Left forelimb (tissue), 1 donor: ENCODE measurements around the gene FLT1.

Experiments
- DNase-seq: peaks from one replicate; pipeline ENCODE4 v3.0.0-alpha.2; 2018; ENCODE audit warnings: low spot score

The FLT1 gene

DNA sequence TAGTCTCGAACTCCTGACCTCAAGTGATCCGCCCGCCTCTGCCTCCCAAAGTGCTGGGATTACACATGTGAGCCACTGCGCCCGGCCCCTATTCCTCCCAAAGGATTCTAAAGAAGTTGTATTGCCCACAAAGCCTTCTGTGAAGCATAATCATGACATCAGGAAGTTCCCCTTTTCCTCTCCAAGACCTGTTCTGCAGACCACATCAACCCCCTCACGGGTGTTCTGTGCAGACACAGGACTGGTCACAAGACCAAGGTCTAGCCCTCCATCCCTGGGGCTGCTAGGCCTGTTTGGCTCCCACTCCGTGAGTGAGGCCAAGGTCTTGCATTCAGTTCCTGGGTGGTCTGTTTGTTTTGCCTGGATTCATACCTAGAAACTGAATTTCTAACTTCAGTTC is 178.1 kb downstream of the FLT1 start:
- no peak for DNase-seq

DNA sequence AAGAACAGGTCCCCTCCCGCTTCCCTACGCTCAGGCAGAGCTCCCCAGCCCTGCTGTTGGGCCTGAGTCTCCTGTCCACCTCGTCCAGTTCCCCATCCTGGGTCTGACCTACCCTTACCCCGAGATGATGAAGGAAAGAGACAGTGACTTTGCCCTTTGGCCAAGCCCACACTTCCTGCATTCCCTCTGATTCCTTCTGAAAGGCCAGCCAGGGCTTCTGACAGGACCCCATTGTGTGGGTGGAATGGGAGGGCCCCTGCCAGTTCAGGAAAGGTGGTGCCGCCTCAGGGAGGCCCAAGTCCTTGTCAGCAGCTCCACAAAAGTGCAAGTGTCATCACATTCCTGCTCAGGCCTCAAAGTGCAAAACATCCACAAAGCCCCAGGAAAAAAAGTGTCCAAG is 178.8 kb downstream of the FLT1 start:
- no peak for DNase-seq

DNA sequence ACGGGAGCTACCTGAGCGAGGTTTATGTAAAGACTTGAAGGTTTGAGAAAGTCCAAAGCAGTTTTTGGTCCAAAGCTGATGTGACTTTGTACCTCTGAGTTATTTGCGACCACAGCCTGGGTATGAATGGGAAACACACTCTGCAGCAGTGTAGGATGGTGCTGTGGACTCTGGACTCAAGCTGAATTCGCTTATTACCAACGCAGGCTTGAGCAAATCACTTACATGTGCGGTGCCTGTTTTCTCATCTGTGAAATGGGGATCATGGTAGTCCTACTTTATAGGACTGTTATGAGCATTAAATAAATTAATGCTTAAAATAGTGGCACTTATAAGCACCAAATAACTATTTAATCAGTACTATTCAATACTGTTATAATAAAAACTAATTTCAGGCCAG is 180.0 kb downstream of the FLT1 start:
- DNase-seq = no peak

DNA sequence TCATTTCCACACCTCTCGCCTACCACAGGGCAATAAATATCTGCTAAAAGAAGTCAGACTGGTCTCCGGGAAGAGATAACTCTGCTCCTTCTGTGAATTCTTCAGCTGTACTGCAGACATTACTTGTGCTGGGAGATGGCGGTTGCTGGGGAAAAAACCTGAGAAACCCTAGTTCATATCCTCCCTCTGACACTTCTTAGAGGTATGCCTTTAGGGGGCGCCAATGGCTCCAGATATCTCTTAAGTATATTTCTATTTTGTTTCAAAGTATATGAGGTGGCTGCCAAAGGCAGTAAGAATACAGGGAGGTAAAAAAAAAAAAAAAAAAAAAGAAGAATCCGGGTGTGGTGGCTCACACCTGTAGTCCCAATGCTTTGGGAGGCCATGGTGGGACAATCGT is 181.3 kb downstream of the FLT1 start:
- no peak for DNase-seq

DNA sequence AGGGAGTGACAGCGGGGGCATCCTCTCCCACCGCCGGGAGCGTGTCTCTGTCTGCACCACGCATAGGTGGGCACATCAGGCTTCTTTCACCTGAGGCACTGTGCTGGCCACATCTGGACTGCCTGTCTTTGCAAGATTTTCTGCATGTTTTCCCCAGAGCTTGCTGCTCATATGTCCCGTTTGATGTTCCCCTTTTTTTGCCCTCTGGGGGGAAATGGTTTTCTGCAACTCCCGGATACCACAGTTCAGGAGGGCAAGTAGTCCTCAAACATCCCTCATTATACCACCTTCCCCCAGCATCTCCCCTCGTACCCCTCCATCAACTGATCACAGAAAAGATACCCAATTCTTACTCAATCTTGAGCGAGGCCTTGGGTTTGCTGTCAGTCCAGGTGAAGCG is 188.6 kb downstream of the FLT1 start:
- no peak for DNase-seq

DNA sequence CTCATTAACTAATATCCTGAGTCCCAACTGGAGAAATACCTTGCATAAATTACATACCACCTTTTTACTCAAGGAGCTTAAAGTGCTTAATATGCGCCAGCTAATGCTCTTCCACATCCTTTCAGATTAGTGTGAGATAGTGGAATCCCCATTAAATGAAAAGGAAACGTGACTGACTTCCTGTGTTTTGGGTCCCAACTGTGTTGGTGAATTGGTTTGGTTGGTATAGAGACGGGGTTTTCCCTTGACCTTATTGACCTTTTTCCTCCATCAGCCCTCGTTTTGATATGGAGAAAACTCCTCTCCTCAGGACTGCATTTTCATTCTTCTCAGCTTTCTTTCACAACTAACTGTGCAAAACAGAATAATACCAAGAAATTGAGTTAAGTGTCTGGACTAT is 193.1 kb downstream of the FLT1 start:
- no peak for DNase-seq

DNA sequence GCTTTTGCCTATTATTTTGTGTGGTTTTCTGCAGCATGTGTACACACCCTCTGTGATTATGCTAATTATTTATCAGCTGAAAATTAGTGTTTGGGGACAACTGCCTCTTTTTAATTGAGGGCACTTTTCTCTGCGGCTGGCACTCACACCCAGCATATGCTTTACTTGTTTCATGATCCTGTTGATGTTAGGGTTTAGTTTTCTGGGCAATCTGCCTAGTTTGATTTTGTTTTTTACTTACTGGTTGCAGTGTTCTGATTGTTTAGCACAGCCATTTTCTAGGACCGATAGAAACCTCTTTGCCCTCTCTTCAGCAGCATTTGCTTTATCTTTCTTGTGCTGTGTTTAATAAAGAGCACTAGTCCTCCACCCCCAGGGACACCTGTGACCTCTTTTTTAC is 195.0 kb downstream of the FLT1 start:
- no peak for DNase-seq

DNA sequence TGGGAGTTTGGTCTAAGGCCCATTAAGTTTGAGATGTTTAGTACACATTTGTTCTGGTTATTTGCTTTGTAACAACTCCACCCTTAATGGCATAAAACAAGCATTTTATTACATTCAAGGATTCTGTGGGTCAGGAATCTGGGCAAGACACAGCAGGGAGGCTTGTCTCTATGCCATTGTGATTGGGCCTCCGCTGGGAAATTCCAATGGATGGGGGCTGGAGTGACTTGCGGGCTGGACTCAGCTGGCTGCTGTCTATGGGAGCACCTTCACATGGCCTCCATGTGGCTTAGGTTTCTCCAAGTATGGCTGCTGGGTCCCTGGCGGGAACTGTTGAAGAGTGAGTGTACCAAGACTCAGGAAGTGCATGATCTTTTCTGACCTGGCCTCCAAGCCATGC is 197.6 kb downstream of the FLT1 start:
- no peak for DNase-seq

DNA sequence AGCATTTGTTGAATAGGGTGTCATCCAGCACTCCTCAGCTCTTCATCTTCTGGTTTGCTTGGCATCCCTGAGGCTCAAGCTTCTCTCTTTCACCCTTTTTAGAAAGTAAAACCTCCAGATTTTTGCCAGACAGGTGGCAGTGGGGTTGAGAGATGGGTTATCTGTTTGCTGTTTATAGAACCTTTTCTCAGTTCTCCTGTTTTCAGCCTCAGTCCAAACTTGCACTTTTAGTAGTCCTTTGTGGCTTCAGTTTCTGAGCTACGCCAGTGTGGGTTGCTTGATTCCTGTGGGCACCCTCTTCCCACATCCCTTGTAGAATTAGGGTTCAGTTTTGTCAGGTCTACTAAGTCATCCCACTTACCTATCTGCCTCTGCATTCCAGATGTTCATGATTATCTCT is 208.7 kb downstream of the FLT1 start:
- DNase-seq = no peak

DNA sequence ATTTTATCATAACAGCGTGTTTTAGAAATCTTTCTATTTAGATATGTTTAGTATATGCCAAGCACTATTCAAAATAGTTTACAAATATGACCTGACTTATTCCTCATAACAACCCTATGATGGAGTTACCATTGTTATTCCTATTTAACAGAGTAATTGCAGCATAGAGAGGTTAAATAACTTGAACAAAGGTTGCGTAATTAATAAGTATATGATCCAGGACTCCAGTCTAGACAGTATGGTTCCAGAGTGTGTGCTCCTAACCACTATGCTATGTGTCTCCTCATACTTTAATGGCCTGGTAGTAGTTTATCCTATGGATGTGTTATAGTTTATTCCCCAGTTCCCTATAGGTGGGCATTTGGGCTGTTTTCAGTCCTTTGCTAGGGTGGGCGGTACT is 211.3 kb downstream of the FLT1 start:
- no peak for DNase-seq

DNA sequence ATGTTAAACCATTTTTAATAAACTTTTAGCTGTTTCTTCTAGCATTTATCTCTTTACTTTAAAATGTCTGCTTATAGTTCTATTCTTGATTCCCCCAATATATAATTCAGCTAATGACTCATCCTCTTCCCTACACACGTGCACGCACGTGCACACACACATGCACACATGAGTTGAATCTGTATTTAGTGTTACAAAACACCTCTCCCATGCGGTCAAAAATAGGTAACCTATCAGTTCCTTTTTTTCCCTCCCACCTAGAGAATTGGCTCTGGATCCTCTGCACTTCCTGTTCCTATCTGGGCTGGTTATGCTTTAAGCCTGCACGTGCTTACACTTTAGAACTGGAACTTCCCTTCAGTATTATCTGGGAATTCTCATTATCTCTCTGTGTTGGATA is 212.5 kb downstream of the FLT1 start:
- no peak for DNase-seq

DNA sequence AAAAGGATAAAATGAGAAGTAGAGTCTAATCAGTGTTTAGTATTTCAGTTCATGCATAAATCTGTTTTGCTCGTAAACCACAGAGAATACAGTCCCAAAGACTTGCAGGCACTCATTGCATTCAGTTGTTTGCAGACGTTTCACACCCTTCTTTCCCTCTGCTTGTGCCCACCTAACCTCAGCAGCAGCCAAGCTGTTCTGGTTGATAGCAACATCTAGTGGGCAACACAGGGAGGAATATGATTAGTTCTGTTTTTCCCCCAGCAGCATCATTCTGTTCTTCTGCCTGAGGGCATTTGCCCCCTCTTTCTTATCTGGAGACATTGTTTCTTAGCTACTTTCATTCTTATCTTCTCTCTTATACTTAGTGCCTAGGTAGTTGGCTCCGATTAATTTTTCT is 221.0 kb downstream of the FLT1 start:
- DNase-seq = no peak

DNA sequence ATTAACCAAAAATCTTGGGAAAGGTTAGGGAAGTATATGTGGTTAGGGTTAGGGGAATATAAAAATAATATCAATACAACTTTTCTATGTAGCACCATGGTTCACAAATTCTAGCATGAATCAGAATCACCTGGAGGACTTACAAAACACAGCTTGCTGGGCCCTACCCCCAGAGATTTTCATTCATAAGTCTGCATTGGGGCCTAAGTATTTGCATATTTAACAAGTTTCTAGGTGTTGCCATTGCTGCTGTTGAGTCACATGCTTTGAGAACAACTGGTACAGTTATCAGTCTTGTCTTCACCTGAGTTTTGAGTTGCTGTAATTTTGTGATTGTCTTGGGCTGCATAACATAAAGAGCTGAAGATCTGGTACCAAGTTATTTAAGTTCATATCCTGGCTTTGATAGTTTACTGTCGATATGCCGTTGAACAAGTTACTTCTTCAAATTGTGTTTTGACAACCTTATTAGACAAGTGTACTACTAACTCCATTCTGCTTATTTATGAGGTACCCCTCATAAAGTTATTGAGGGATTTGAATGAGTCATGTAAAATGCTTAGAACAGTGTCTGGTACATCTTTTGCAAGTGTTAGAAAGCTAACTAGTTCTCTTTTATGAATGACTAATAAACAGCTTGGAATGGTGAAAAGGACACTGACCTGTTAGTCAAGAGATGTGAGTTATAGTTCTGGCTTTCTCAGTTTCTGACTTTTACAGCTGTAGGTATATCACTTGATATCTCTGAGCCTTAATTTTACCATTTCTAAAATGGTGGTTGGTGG is 223.7 kb downstream of the FLT1 start:
- no peak for DNase-seq

DNA sequence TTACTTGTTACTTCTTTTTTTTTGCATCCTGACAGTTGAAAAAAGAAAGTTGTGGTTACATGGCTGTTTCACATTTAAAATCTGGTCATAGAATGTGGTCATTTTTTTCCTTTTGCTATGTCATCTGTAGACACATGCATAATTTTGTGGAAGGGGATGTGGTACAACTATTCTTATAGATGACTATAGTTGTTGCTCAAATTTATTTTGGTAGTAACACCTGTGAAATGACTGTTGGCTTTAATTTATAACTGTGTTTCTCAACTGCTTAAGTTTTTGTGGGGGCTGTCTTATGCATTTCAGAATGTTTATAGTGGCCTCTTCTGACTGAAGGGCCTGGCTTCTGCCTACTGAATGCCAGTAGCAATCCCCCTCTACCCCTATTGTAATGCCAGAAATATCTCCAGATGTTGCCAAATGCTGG is 226.1 kb downstream of the FLT1 start:
- DNase-seq = no peak

DNA sequence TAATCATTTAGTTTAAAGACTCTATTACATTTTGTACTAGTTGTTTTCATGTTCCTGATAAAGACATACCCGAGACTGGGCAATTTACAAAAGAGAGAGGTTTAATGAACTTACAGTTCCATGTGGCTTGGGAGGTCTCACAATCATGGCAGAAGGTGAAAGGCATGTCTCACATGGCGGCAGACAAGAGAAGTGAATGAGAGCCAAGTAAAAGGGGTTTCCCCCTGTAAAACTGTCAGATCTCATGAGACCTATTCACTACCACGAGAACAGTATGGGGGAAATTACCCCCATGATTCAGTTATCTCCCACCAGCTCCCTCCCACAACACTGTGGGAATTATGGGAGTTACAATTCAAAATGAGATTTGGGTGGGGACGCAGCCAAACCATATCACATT is 227.4 kb downstream of the FLT1 start:
- DNase-seq = no peak

DNA sequence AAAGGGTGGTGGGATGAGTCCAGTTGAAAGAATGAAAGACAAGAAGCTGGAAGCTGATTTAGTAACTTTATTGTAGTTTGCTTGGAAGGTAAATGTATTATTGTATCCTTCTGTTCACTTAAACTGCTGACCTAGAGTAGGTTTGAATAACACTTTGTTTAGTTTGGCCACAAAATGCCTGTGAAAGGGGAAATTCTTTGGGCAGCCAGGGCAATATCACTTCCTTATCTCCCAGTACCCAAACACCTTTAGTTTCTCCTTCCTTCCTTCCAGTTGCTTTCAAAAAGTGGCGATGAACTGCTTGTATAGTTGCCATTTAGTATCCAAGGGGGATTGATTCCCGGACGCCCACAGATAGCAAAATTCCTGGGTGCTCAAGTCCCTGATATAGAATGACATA is 236.5 kb downstream of the FLT1 start:
- DNase-seq = no peak

DNA sequence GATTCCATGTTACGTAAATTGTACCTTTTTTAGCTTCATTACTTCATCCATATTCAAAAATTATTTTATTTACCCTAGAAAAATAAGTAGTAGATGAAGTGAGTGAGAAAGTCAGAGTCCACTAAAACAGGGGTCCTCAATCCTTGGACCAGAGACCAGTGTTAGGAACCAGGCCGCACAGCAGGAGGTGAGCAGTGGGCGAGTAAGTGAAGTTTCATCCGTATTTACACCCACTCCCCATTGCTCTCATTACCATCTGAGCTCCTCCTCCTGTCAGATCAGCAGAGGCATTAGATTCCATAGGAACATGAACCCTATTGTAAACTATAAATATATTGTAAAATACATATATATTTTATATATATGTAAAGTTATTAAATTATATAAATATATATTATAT is 237.6 kb downstream of the FLT1 start:
- DNase-seq = no peak

DNA sequence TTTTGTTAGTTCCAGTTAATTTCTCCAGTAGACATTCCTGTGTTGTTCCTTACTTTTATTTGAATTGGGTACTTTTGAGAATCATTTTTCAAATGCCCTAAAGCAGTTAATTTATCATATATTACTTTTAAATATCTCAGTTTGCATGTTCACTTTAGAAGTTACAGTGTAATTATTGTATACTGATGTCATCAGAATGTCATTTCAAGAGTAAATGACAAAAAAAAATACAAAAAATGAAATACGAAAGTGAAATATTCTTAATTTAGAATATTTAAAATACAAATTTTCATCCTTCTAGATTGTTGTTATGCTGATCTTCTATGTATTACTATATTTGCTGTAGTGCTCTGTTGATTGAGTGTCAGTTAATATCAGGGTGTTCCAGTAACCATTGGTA is 242.4 kb downstream of the FLT1 start:
- no peak for DNase-seq

DNA sequence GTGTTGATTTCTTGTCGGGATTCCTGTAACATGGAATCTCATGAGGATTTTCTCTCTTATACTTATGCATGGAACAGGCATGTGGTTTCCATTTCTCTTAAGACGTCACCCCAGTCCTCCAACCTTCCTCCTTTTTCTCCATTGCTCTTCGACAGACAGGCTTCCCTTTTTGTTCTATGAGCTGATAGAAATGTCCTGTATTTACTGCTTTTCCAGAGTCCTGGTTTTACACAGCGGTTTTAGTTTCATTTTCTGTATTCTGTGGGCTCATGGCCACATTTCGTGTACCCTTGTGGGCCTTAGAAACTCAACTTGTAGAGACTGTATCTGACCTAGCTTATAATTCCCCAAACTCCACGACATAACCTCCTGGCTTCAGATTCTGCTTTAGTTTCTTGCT is 243.5 kb downstream of the FLT1 start:
- no peak for DNase-seq

DNA sequence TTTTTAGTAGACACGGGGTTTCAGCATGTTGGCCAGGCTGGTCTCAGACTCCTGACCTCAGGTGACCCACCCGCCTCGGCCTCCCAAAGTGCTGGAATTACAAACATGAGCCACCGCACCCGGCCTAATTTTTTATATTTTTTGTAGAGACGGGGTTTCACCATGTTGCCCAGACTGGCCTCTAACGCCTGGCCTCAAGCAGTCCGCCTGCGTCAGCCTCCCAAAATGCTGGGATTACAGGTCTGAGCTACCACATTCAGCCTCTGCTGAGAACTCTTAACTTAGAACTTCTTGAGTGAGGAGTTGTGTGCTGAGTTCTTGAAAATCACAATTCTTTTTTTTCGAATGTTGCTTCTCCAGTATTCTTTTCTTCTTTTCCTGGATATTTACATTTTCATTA is 244.4 kb downstream of the FLT1 start:
- no peak for DNase-seq
